Measurements from ENCODE around the gene PEX26.

DNA sequence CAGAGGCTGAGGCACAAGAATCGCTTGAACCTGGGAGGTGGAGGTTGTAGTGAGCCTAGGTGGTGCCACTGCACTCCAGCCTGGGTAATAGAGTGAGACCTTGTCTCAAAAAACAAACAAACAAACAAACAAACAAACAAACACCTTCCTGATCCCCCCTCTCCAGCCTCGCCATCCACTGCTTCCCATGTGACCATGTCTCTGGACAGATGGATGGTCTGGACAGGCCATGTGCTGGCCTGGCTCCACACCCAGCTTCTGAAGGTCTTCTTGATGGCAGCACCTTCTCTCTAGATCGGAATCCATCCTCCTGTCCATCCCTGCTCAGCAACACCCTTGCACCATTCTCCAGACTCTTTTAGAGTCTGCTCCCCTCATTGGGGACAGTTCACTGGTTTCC, 10.7 kb upstream of the PEX26 start:
- no peak for TF ChIP-seq CTCF (IDR thresholded peaks at IDR 0.05)
- no peak for TF ChIP-seq SIN3A (IDR thresholded peaks at IDR 0.05; ENCODE audit: borderline replicate concordance, insufficient read depth, low read depth, low read length)
